ENCODE measurements around the gene VWA8.

GRCh38 chr13:41883147-41883546 is 77.8 kb downstream of the VWA8 start:
- TF ChIP-seq CTCF (IDR thresholded peaks at IDR 0.05) = no peak
- no peak for TF ChIP-seq POLR2A (IDR thresholded peaks at IDR 0.05)

Data from thyroid gland (tissue), 4 donors.